Measurements from ENCODE around the gene OS9.

DNA sequence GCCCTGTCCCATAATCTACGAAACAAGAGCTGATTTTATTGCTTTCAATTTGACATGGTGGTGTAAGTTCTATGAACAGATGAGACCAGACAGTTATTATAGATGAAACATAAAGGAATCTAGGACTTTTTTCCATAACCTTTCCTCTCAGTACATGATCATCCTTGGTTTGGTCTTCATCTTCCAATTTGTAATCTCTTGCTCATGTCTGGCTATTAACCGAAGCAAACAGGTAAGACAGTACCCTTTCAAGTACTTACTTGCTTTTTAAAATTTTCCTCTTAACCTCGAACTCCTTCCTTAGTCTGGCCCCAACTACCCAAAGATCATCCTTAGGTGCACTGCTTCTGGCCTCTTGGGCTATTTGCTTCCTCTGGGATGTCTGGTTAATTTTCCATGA, 52.1 kb downstream of the OS9 start:
- TF ChIP-seq, protein P1, sequence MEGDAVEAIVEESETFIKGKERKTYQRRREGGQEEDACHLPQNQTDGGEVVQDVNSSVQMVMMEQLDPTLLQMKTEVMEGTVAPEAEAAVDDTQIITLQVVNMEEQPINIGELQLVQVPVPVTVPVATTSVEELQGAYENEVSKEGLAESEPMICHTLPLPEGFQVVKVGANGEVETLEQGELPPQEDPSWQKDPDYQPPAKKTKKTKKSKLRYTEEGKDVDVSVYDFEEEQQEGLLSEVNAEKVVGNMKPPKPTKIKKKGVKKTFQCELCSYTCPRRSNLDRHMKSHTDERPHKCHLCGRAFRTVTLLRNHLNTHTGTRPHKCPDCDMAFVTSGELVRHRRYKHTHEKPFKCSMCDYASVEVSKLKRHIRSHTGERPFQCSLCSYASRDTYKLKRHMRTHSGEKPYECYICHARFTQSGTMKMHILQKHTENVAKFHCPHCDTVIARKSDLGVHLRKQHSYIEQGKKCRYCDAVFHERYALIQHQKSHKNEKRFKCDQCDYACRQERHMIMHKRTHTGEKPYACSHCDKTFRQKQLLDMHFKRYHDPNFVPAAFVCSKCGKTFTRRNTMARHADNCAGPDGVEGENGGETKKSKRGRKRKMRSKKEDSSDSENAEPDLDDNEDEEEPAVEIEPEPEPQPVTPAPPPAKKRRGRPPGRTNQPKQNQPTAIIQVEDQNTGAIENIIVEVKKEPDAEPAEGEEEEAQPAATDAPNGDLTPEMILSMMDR (conservative IDR thresholded peaks at IDR 0.05; ENCODE audit: low read length) = no peak
- no peak for TF ChIP-seq EZH2phosphoT487 (IDR thresholded peaks at IDR 0.05; ENCODE audit: borderline replicate concordance, low read depth, low read length)

Data from OCI-LY7 (cell line).